Left kidney (tissue), 2 donors: ENCODE results near the gene ISL1. TPM values are rescaled to one million over a fixed set of nuclear protein-coding genes. Genes with fewer than 3 reads are reported as not detected.

ENCODE experiments used
- DNase-seq: peaks from one replicate; pipeline ENCODE4 v3.0.0-alpha.2; 2013
- polyA plus RNA-seq: library from polyadenylated mRNA; unstranded; fragments of 120-200 nt; gene quantifications from one replicate; pipeline ENCODE4 v1.2.1, GENCODE V29; 2013; ENCODE audit not compliant: insufficient read length

ISL1 gene
- polyA plus RNA-seq, 1 donor = not detected

GRCh38 chr5:51386916-51387883 is 4.0 kb downstream of the ISL1 start:
- no peak for DNase-seq

GRCh38 chr5:51387884-51388275 is 4.6 kb downstream of the ISL1 start:
- DNase-seq = no peak

- no peak for DNase-seq
Measured at GRCh38 chr5:51388488-51389287, 5.4 kb downstream of the ISL1 start.

- no peak for DNase-seq
Measured at GRCh38 chr5:51389288-51389576, 6.0 kb downstream of the ISL1 start.

GRCh38 chr5:51389577-51390463 is 6.6 kb downstream of the ISL1 start:
- DNase-seq = no peak

GRCh38 chr5:51391175-51391574 is 7.9 kb downstream of the ISL1 start:
- DNase-seq = no peak

- DNase-seq = no peak
Measured at GRCh38 chr5:51392689-51393199, 9.5 kb downstream of the ISL1 start.

GRCh38 chr5:51394609-51395008 is 11.4 kb downstream of the ISL1 start:
- no peak for DNase-seq

GRCh38 chr5:51395245-51395644 is 12.0 kb downstream of the ISL1 start:
- DNase-seq = no peak

GRCh38 chr5:51395666-51396356 is 12.6 kb downstream of the ISL1 start:
- DNase-seq = no peak

GRCh38 chr5:51396797-51397196 is 13.5 kb downstream of the ISL1 start:
- DNase-seq = no peak

- DNase-seq = no peak
Measured at GRCh38 chr5:51397996-51398395, 14.7 kb downstream of the ISL1 start.

GRCh38 chr5:51398875-51399642 is 15.8 kb downstream of the ISL1 start:
- DNase-seq = no peak

- no peak for DNase-seq
Measured at GRCh38 chr5:51399643-51400006, 16.4 kb downstream of the ISL1 start.

GRCh38 chr5:51404255-51404654 is 21.0 kb downstream of the ISL1 start:
- no peak for DNase-seq

GRCh38 chr5:51411921-51412325 is 28.7 kb downstream of the ISL1 start:
- no peak for DNase-seq

GRCh38 chr5:51414516-51414915 is 31.3 kb downstream of the ISL1 start:
- DNase-seq = no peak

GRCh38 chr5:51416149-51416548 is 32.9 kb downstream of the ISL1 start:
- no peak for DNase-seq

- DNase-seq = no peak
Measured at GRCh38 chr5:51433052-51433710, 49.9 kb downstream of the ISL1 start.

- DNase-seq = no peak
Measured at GRCh38 chr5:51439232-51439631, 56.0 kb downstream of the ISL1 start.
